Immature natural killer cell (primary cell): ENCODE measurements around the gene MEST. TPM values are rescaled to one million over a fixed set of nuclear protein-coding genes. Genes with fewer than 3 reads are reported as not detected.
"Not testable (repeated sequence)": the region's sequence is repeated elsewhere in the genome, so short reads cannot be mapped to it uniquely, and the experiment has no call there.

Experiments used
- DNase-seq, 3 donors: peaks; one replicate each; pipeline ENCODE4 v3.0.0; 2022; ENCODE audit warnings: mixed read lengths in 1 of 3
- H3K27ac Mint-ChIP-seq, 6 donors: one replicate each; pipeline ENCODE4 v1.8.0; 2020; ENCODE audit warnings: mixed read lengths in 6 of 6, mild to moderate bottlenecking in 5 of 6, inconsistent platforms in 4 of 6, moderate library complexity in 3 of 6
- H3K27me3 Mint-ChIP-seq, 3 donors: one replicate each; pipeline ENCODE4 v1.8.0; 2020 to 2021; ENCODE audit warnings: low read depth in 3 of 3, mild to moderate bottlenecking in 3 of 3, mixed read lengths in 3 of 3, moderate library complexity in 3 of 3, inconsistent platforms in 1 of 3
- H3K36me3 Mint-ChIP-seq, 3 donors: one replicate each; pipeline ENCODE4 v1.8.0; 2020; ENCODE audit warnings: mixed read lengths in 3 of 3, inconsistent platforms in 2 of 3, mild to moderate bottlenecking in 2 of 3
- H3K4me1 Mint-ChIP-seq, 2 donors: one replicate each; pipeline ENCODE4 v1.8.0; 2020; ENCODE audit warnings: inconsistent platforms in 2 of 2, mild to moderate bottlenecking in 2 of 2, mixed read lengths in 2 of 2, moderate library complexity in 1 of 2
- H3K4me3 Mint-ChIP-seq, 5 donors: one replicate each; pipeline ENCODE4 v1.8.0; 2020; ENCODE audit warnings: mild to moderate bottlenecking in 5 of 5, mixed read lengths in 5 of 5, inconsistent platforms in 3 of 5, moderate library complexity in 3 of 5
- H3K9me3 Mint-ChIP-seq, 6 donors: one replicate each; pipeline ENCODE4 v1.8.0; 2020; ENCODE audit warnings: mild to moderate bottlenecking in 6 of 6, mixed read lengths in 6 of 6, inconsistent platforms in 4 of 6, moderate library complexity in 3 of 6
- polyA plus RNA-seq, 3 donors: library from polyadenylated mRNA; unstranded; fragments of 300-500 nt; fragmentation: Illumina TruSeq; gene quantifications; one replicate each; pipeline ENCODE4 v1.2.3, GENCODE V29; 2021

MEST gene
- 10 to 100 TPM in 1 of 3 donors, 1 to 10 TPM in 1, under 1 TPM in 1; 0.53 to 12.9 (median 3.0) TPM for polyA plus RNA-seq

- Mint-ChIP-seq H3K27me3 (peaks cover 4 to 38% (median 14%) of the 10 kb centered on the region in 3 donors), H3K4me3 (peak within 1 kb of the TSS; percentile 38 to 79 (median 67)), H3K9me3 (no peaks in the 10 kb centered on the region), H3K4me1 (peaks cover 19 to 20% of the 10 kb centered on the region in 2 donors), H3K36me3 (no peaks in the 10 kb centered on the region), H3K27ac (no peak within 1 kb of the TSS)
- no peak for DNase-seq
Observed at GRCh38 chr7:130491841-130492522, at the start of gene MEST. Gene MEST (plus strand): TSS chr7:130492085. CDS start chr7:130492314, 229 bp downstream.

- Mint-ChIP-seq H3K36me3 (peaks cover 0 to 6% (median 3%) of the 10 kb centered on the region in 3 donors), H3K9me3 (no peaks in the 10 kb centered on the region), H3K27me3 (peaks cover 1 to 4% (median 4%) of the 10 kb centered on the region in 3 donors), H3K4me3 (no peak overlapping the region), H3K4me1 (peaks cover 23 to 33% of the 10 kb centered on the region in 2 donors), H3K27ac (peak overlapping the region in 1 of 6 donors; percentile 2)
- DNase-seq: no peak
Observed at GRCh38 chr7:130442601-130443000, 49.3 kb upstream of the MEST start.

GRCh38 chr7:130444234-130444633, 47.7 kb upstream of the MEST start:
- H3K36me3 Mint-ChIP-seq: peaks cover 0 to 13% (median 5%) of the 10 kb centered on the region in 3 donors
- no peak for DNase-seq
- no peak overlapping the region for H3K4me3 Mint-ChIP-seq

GRCh38 chr7:130444751-130445407, 47.0 kb upstream of the MEST start:
- peaks cover 1 to 6% (median 4%) of the 10 kb centered on the region in 3 donors for H3K27me3 Mint-ChIP-seq
- DNase-seq: no peak
- H3K4me3 Mint-ChIP-seq: no peak overlapping the region
- H3K4me1 Mint-ChIP-seq: peaks cover 14 to 25% of the 10 kb centered on the region in 2 donors
- H3K36me3 Mint-ChIP-seq: peaks cover 0 to 13% (median 5%) of the 10 kb centered on the region in 3 donors
- H3K27ac Mint-ChIP-seq: no peak overlapping the region
- H3K9me3 Mint-ChIP-seq: peaks cover 0 to 4% (median 0%) of the 10 kb centered on the region in 6 donors

More at GRCh38 chr7:130444234-130444633, 47.7 kb upstream of the MEST start:
- Mint-ChIP-seq H3K4me1 (peaks cover 19 to 31% of the 10 kb centered on the region in 2 donors), H3K9me3 (peaks cover 0 to 4% (median 0%) of the 10 kb centered on the region in 6 donors), H3K27ac (no peak overlapping the region), H3K27me3 (peaks cover 1 to 6% (median 4%) of the 10 kb centered on the region in 3 donors)

- Mint-ChIP-seq H3K9me3 (peaks cover 0 to 4% (median 0%) of the 10 kb centered on the region in 6 donors), H3K4me1 (peaks cover 7 to 11% of the 10 kb centered on the region in 2 donors), H3K27ac (no peak overlapping the region), H3K4me3 (no peak overlapping the region), H3K36me3 (peaks cover 0 to 13% (median 5%) of the 10 kb centered on the region in 3 donors), H3K27me3 (peaks cover 0 to 2% (median 0%) of the 10 kb centered on the region in 3 donors)
- no peak for DNase-seq
Observed at GRCh38 chr7:130446259-130446658, 45.6 kb upstream of the MEST start.

GRCh38 chr7:130451344-130451743, 40.5 kb upstream of the MEST start:
- H3K4me1 Mint-ChIP-seq, H3K36me3 Mint-ChIP-seq, H3K27ac Mint-ChIP-seq, H3K9me3 Mint-ChIP-seq, DNase-seq, H3K4me3 Mint-ChIP-seq, H3K27me3 Mint-ChIP-seq: not testable (repeated sequence)

- H3K4me3 Mint-ChIP-seq: no peak overlapping the region
- H3K27me3 Mint-ChIP-seq: peaks cover 0 to 2% (median 1%) of the 10 kb centered on the region in 3 donors
- no peak overlapping the region for H3K27ac Mint-ChIP-seq
- peaks cover 1% of the 10 kb centered on the region in 2 donors for H3K4me1 Mint-ChIP-seq
- no peak for DNase-seq
- H3K9me3 Mint-ChIP-seq: peaks cover 0 to 4% (median 0%) of the 10 kb centered on the region in 6 donors
- peaks cover 0 to 5% (median 0%) of the 10 kb centered on the region in 3 donors for H3K36me3 Mint-ChIP-seq
Observed at GRCh38 chr7:130452951-130453350, 38.9 kb upstream of the MEST start.

- Mint-ChIP-seq H3K27ac (no peak overlapping the region), H3K4me3 (no peak overlapping the region), H3K4me1 (peaks cover 12 to 14% of the 10 kb centered on the region in 2 donors), H3K36me3 (peaks cover 0 to 9% (median 0%) of the 10 kb centered on the region in 3 donors), H3K27me3 (peaks cover 0 to 1% (median 0%) of the 10 kb centered on the region in 3 donors), H3K9me3 (peaks cover 0 to 11% (median under 1%) of the 10 kb centered on the region in 6 donors)
- DNase-seq: no peak
Observed at GRCh38 chr7:130454959-130455358, 36.9 kb upstream of the MEST start.

- H3K9me3 Mint-ChIP-seq: peaks cover 0 to 11% (median under 1%) of the 10 kb centered on the region in 6 donors
- DNase-seq: peak; percentile 18 to 40 (median 34)
- H3K27me3 Mint-ChIP-seq: peaks cover 0 to 1% (median 0%) of the 10 kb centered on the region in 3 donors
- H3K27ac Mint-ChIP-seq: peak overlapping the region; percentile 9 to 79 (median 54)
- H3K4me1 Mint-ChIP-seq: peaks cover 12 to 14% of the 10 kb centered on the region in 2 donors
- peaks cover 0 to 10% (median 0%) of the 10 kb centered on the region in 3 donors for H3K36me3 Mint-ChIP-seq
- peak overlapping the region; percentile 8 to 79 (median 72) for H3K4me3 Mint-ChIP-seq
Observed at GRCh38 chr7:130458257-130458656, 33.6 kb upstream of the MEST start.

- no peak for DNase-seq
- H3K36me3 Mint-ChIP-seq: peaks cover 0 to 15% (median 0%) of the 10 kb centered on the region in 3 donors
- no peaks in the 10 kb centered on the region for H3K27me3 Mint-ChIP-seq
- no peak overlapping the region for H3K27ac Mint-ChIP-seq
- peaks cover 0 to 11% (median under 1%) of the 10 kb centered on the region in 6 donors for H3K9me3 Mint-ChIP-seq
- peaks cover 12 to 14% of the 10 kb centered on the region in 2 donors for H3K4me1 Mint-ChIP-seq
- no peak overlapping the region for H3K4me3 Mint-ChIP-seq
Observed at GRCh38 chr7:130461272-130461671, 30.6 kb upstream of the MEST start.

- Mint-ChIP-seq H3K36me3 (peaks cover 0 to 12% (median 0%) of the 10 kb centered on the region in 3 donors), H3K27me3 (peaks cover 0 to 3% (median 2%) of the 10 kb centered on the region in 3 donors), H3K9me3 (peaks cover 0 to 11% (median under 1%) of the 10 kb centered on the region in 6 donors), H3K27ac (no peak overlapping the region), H3K4me1 (peaks cover 2 to 4% of the 10 kb centered on the region in 2 donors), H3K4me3 (no peak overlapping the region)
- DNase-seq: no peak
Observed at GRCh38 chr7:130463553-130464434, 28.1 kb upstream of the MEST start.

- no peaks in the 10 kb centered on the region for H3K9me3 Mint-ChIP-seq
- H3K27me3 Mint-ChIP-seq: peaks cover 3 to 9% (median 9%) of the 10 kb centered on the region in 3 donors
- peaks cover 0 to 5% (median 0%) of the 10 kb centered on the region in 3 donors for H3K36me3 Mint-ChIP-seq
- no peak overlapping the region for H3K27ac Mint-ChIP-seq
- H3K4me3 Mint-ChIP-seq: no peak overlapping the region
- no peak for DNase-seq
- H3K4me1 Mint-ChIP-seq: no peaks in the 10 kb centered on the region
Observed at GRCh38 chr7:130468612-130469011, 23.3 kb upstream of the MEST start.

- peaks cover 9 to 13% (median 12%) of the 10 kb centered on the region in 3 donors for H3K27me3 Mint-ChIP-seq
- no peaks in the 10 kb centered on the region for H3K4me1 Mint-ChIP-seq
- H3K9me3 Mint-ChIP-seq: peaks cover 0 to 1% (median 0%) of the 10 kb centered on the region in 6 donors
- no peak overlapping the region for H3K4me3 Mint-ChIP-seq
- H3K27ac Mint-ChIP-seq: no peak overlapping the region
- no peak for DNase-seq
- H3K36me3 Mint-ChIP-seq: no peaks in the 10 kb centered on the region
Observed at GRCh38 chr7:130471974-130472373, 19.9 kb upstream of the MEST start.
